ENCODE data around the gene CCDC187.
"Not testable (repeated sequence)": the region's sequence is repeated elsewhere in the genome, so short reads cannot be mapped to it uniquely, and the experiment has no call there.

Gene CCDC187

GRCh38 chr9:136326061-136326760 is 22.3 kb upstream of the CCDC187 start:
- no peak overlapping the region; the same call in 1 of the 2 replicates for H3K27ac ChIP-seq
- no peak for TF ChIP-seq ZFX (IDR thresholded peaks at IDR 0.05)
- TF ChIP-seq, protein P1, sequence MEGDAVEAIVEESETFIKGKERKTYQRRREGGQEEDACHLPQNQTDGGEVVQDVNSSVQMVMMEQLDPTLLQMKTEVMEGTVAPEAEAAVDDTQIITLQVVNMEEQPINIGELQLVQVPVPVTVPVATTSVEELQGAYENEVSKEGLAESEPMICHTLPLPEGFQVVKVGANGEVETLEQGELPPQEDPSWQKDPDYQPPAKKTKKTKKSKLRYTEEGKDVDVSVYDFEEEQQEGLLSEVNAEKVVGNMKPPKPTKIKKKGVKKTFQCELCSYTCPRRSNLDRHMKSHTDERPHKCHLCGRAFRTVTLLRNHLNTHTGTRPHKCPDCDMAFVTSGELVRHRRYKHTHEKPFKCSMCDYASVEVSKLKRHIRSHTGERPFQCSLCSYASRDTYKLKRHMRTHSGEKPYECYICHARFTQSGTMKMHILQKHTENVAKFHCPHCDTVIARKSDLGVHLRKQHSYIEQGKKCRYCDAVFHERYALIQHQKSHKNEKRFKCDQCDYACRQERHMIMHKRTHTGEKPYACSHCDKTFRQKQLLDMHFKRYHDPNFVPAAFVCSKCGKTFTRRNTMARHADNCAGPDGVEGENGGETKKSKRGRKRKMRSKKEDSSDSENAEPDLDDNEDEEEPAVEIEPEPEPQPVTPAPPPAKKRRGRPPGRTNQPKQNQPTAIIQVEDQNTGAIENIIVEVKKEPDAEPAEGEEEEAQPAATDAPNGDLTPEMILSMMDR (conservative IDR thresholded peaks at IDR 0.05) = no peak

DNA sequence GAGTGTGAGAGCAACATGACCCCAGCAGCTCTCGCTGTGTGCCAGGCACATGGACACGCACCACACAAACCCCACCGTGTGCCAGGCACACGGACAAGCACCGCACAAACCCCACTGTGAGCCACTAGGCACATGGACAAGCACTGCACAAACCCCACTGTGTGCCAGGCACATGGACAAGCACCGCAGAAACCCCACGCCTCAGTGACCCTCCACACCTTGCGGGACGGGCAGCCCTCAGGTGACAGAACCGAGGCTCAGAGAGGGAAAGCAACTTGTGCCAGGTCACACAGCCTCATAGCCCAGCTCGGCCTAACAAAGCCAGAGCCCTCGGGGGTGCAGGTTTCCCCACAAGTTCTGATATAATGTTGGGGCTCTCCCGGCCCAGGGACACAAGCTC is 21.5 kb upstream of the CCDC187 start:
- H3K27ac ChIP-seq = no peak overlapping the region
- no peak for TF ChIP-seq ZFX (IDR thresholded peaks at IDR 0.05)
- TF ChIP-seq, protein P1 (conservative IDR thresholded peaks at IDR 0.05) = no peak

- TF ChIP-seq ZFX (IDR thresholded peaks at IDR 0.05) = no peak
- no peak overlapping the region for H3K27ac ChIP-seq
Measured at GRCh38 chr9:136324501-136325300, 20.8 kb upstream of the CCDC187 start.

DNA sequence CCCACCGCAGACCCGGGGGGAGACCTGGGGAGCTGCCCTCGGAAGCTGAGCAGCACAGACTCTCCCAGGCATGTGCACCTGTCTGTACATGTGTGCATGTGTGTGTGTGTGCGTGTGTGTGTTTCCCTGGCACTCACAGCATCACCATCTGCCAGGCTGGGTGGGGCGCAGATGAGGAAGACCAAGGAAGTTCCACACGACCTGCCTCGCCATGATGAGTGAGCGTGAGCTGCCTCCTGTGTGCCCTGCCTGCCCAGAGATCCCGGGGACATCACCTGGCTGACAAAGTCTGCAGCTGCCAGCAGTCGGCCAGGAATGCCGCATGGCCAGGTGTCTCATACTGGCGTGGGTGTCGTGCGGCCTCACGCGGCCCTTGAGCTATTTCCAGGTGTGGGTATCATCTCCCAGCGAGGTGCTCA is 19.5 kb upstream of the CCDC187 start:
- TF ChIP-seq, protein P1 (conservative IDR thresholded peaks at IDR 0.05) = no peak
- TF ChIP-seq ZFX (IDR thresholded peaks at IDR 0.05) = no peak
- no peak overlapping the region for H3K27ac ChIP-seq

- TF ChIP-seq ZFX (IDR thresholded peaks at IDR 0.05) = no peak
- TF ChIP-seq, protein P1 (conservative IDR thresholded peaks at IDR 0.05) = no peak
- no peak overlapping the region for H3K27ac ChIP-seq
Measured at GRCh38 chr9:136322756-136323330, 18.9 kb upstream of the CCDC187 start.

DNA sequence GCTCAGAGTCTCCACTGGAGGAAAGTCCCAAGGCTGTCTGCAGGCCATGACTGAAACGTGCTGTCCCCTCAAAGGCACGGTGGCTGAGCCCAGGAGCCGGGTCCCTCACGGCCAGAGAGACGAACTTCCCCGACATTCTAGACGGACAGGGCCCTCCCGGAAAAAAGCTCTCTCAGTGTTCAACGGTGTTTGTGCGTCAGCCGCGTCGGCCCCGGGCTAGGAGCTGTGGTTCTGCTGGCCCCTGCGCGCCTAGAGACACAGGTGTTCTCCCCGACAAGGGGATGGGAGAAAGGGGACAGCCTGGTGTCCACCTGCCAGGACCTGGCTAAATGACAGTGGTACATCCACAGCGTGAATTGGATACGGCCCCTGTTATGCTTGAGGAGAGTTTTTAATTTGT is 17.7 kb upstream of the CCDC187 start:
- TF ChIP-seq ZFX (IDR thresholded peaks at IDR 0.05) = no peak
- TF ChIP-seq, protein P1 (conservative IDR thresholded peaks at IDR 0.05) = no peak
- H3K27ac ChIP-seq = no peak overlapping the region

- not testable (repeated sequence) for H3K27ac ChIP-seq
Measured at GRCh38 chr9:136320972-136321371, 17.1 kb upstream of the CCDC187 start.

- H3K27ac ChIP-seq = not testable (repeated sequence)
Measured at GRCh38 chr9:136319955-136320354, 16.1 kb upstream of the CCDC187 start.

DNA sequence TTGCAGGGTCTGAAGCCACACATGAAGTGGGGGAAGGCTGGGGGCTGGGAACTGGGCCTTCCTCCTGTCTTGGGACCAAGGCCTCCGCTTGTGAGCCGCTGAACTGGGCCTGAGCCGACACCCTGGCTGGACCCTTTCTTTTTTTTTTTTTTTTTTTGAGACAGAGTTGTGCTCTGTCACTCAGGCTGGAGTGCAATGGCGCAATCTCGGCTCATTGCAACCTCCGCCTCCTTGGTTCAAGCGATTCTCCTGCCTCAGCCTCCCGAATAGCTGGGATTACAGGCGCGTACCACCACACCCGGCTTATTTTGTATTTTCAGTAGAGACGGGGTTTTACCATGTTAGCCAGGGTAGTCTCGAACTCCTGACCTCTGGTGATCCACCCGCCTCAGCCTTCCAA is 15.3 kb upstream of the CCDC187 start:
- not testable (repeated sequence) for H3K27ac ChIP-seq
